IgD-negative memory B cell (primary cell): Measurements from ENCODE around the gene ARFRP1. TPM values are rescaled to one million over a fixed set of nuclear protein-coding genes. Genes with fewer than 3 reads are reported as not detected.

Experiments used
- H3K27ac Mint-ChIP-seq, 3 donors: one replicate each; pipeline ENCODE4 v1.8.0; 2020 to 2022; ENCODE audit warnings: mild to moderate bottlenecking in 3 of 3, mixed read lengths in 3 of 3, moderate library complexity in 1 of 3
- H3K27me3 Mint-ChIP-seq: one replicate; pipeline ENCODE4 v1.8.0; 2021; ENCODE audit warnings: mixed read lengths
- H3K36me3 Mint-ChIP-seq: one replicate; pipeline ENCODE4 v1.8.0; 2020; ENCODE audit warnings: mild to moderate bottlenecking, mixed read lengths
- H3K4me1 Mint-ChIP-seq, 3 donors: one replicate each; pipeline ENCODE4 v1.8.0; 2020 to 2022; ENCODE audit warnings: mixed read lengths in 3 of 3, mild to moderate bottlenecking in 1 of 3
- H3K4me3 Mint-ChIP-seq, 4 donors: one replicate each; pipeline ENCODE4 v1.8.0; 2020 to 2022; ENCODE audit warnings: mild to moderate bottlenecking in 4 of 4, mixed read lengths in 4 of 4, moderate library complexity in 3 of 4
- H3K9me3 Mint-ChIP-seq, 3 donors: one replicate each; pipeline ENCODE4 v1.8.0; 2020 to 2021; ENCODE audit warnings: mixed read lengths in 3 of 3, mild to moderate bottlenecking in 1 of 3
- polyA plus RNA-seq: library from polyadenylated mRNA; unstranded; fragments of 300-500 nt; fragmentation: Illumina TruSeq; gene quantifications from one replicate; pipeline ENCODE4 v1.2.3, GENCODE V29; 2021

Gene ARFRP1
- polyA plus RNA-seq, 1 donor from 2014 or later = 64.3 TPM

GRCh38 chr20:63687419-63688178, 20.2 kb downstream of the ARFRP1 start:
- no peak overlapping the region for H3K4me3 Mint-ChIP-seq
- no peaks in the 10 kb centered on the region for H3K9me3 Mint-ChIP-seq

GRCh38 chr20:63686492-63687321, 21.1 kb downstream of the ARFRP1 start:
- Mint-ChIP-seq H3K27ac (peak overlapping the region in 1 of 3 donors; percentile 71), H3K36me3 (no peaks in the 10 kb centered on the region), H3K27me3 (no peaks in the 10 kb centered on the region), H3K4me3 (peak overlapping the region in 1 of 4 donors; percentile 45), H3K9me3 (no peaks in the 10 kb centered on the region), H3K4me1 (peaks cover 0 to 2% (median 0%) of the 10 kb centered on the region in 3 donors)

More at GRCh38 chr20:63687419-63688178, 20.2 kb downstream of the ARFRP1 start:
- H3K27ac Mint-ChIP-seq = no peak overlapping the region
- no peaks in the 10 kb centered on the region for H3K27me3 Mint-ChIP-seq
- no peaks in the 10 kb centered on the region for H3K36me3 Mint-ChIP-seq
- peaks cover 0 to 2% (median 0%) of the 10 kb centered on the region in 3 donors for H3K4me1 Mint-ChIP-seq

- Mint-ChIP-seq H3K27ac (no peak overlapping the region), H3K27me3 (no peaks in the 10 kb centered on the region), H3K36me3 (no peaks in the 10 kb centered on the region), H3K4me1 (no peaks in the 10 kb centered on the region), H3K9me3 (no peaks in the 10 kb centered on the region), H3K4me3 (no peak overlapping the region)
Measured at GRCh38 chr20:63686094-63686491, 21.7 kb downstream of the ARFRP1 start.

- no peaks in the 10 kb centered on the region for H3K9me3 Mint-ChIP-seq
- H3K27me3 Mint-ChIP-seq = no peaks in the 10 kb centered on the region
- H3K4me1 Mint-ChIP-seq = no peaks in the 10 kb centered on the region
- H3K27ac Mint-ChIP-seq = peak overlapping the region in 1 of 3 donors; percentile 35
- H3K4me3 Mint-ChIP-seq = no peak overlapping the region
- H3K36me3 Mint-ChIP-seq = no peaks in the 10 kb centered on the region
Measured at GRCh38 chr20:63685269-63686026, 22.3 kb downstream of the ARFRP1 start.

GRCh38 chr20:63682384-63683139, 25.2 kb downstream of the ARFRP1 start:
- no peaks in the 10 kb centered on the region for H3K36me3 Mint-ChIP-seq
- no peak overlapping the region for H3K27ac Mint-ChIP-seq
- no peaks in the 10 kb centered on the region for H3K9me3 Mint-ChIP-seq
- H3K4me1 Mint-ChIP-seq = no peaks in the 10 kb centered on the region
- no peak overlapping the region for H3K4me3 Mint-ChIP-seq
- no peaks in the 10 kb centered on the region for H3K27me3 Mint-ChIP-seq

GRCh38 chr20:63681609-63682142, 26.1 kb downstream of the ARFRP1 start:
- Mint-ChIP-seq H3K4me3 (no peak overlapping the region), H3K36me3 (no peaks in the 10 kb centered on the region), H3K4me1 (peaks cover 0 to 2% (median 0%) of the 10 kb centered on the region in 3 donors), H3K27ac (no peak overlapping the region), H3K9me3 (no peaks in the 10 kb centered on the region), H3K27me3 (no peaks in the 10 kb centered on the region)

GRCh38 chr20:63680857-63681608, 26.7 kb downstream of the ARFRP1 start:
- Mint-ChIP-seq H3K27ac (no peak overlapping the region), H3K4me1 (peaks cover 0 to 2% (median 0%) of the 10 kb centered on the region in 3 donors), H3K4me3 (peak overlapping the region in 1 of 4 donors; percentile 9), H3K9me3 (no peaks in the 10 kb centered on the region), H3K27me3 (no peaks in the 10 kb centered on the region), H3K36me3 (peaks cover 2% of the 10 kb centered on the region)

- H3K36me3 Mint-ChIP-seq = peaks cover 2% of the 10 kb centered on the region
- peaks cover 0 to 2% (median 0%) of the 10 kb centered on the region in 3 donors for H3K4me1 Mint-ChIP-seq
- H3K4me3 Mint-ChIP-seq = peak overlapping the region in 1 of 4 donors; percentile 9
- H3K27ac Mint-ChIP-seq = no peak overlapping the region
- no peaks in the 10 kb centered on the region for H3K27me3 Mint-ChIP-seq
- no peaks in the 10 kb centered on the region for H3K9me3 Mint-ChIP-seq
Measured at GRCh38 chr20:63680427-63680826, 27.3 kb downstream of the ARFRP1 start.

- peak overlapping the region in 1 of 3 donors; percentile 59 for H3K27ac Mint-ChIP-seq
- peaks cover 2% of the 10 kb centered on the region for H3K36me3 Mint-ChIP-seq
- peak overlapping the region in 1 of 4 donors; percentile 70 for H3K4me3 Mint-ChIP-seq
- peaks cover 0 to 2% (median 0%) of the 10 kb centered on the region in 3 donors for H3K4me1 Mint-ChIP-seq
- H3K9me3 Mint-ChIP-seq = no peaks in the 10 kb centered on the region
- H3K27me3 Mint-ChIP-seq = no peaks in the 10 kb centered on the region
Measured at GRCh38 chr20:63679799-63680305, 27.9 kb downstream of the ARFRP1 start.

GRCh38 chr20:63678667-63679465, 28.9 kb downstream of the ARFRP1 start:
- Mint-ChIP-seq H3K36me3 (peaks cover 2% of the 10 kb centered on the region), H3K9me3 (no peaks in the 10 kb centered on the region), H3K4me3 (no peak overlapping the region), H3K4me1 (peaks cover 0 to 2% (median 0%) of the 10 kb centered on the region in 3 donors), H3K27me3 (no peaks in the 10 kb centered on the region), H3K27ac (no peak overlapping the region)

- Mint-ChIP-seq H3K9me3 (no peaks in the 10 kb centered on the region), H3K4me1 (peaks cover 0 to 2% (median 0%) of the 10 kb centered on the region in 3 donors), H3K27ac (no peak overlapping the region), H3K36me3 (peaks cover 2% of the 10 kb centered on the region), H3K4me3 (no peak overlapping the region), H3K27me3 (no peaks in the 10 kb centered on the region)
Measured at GRCh38 chr20:63678071-63678470, 29.7 kb downstream of the ARFRP1 start.

- Mint-ChIP-seq H3K9me3 (no peaks in the 10 kb centered on the region), H3K36me3 (peaks cover 5% of the 10 kb centered on the region), H3K4me1 (peaks cover 0 to 2% (median 0%) of the 10 kb centered on the region in 3 donors), H3K27me3 (no peaks in the 10 kb centered on the region), H3K27ac (no peak overlapping the region), H3K4me3 (no peak overlapping the region)
Measured at GRCh38 chr20:63675681-63676368, 32.0 kb downstream of the ARFRP1 start.
